Stimulated activated CD4-positive, alpha-beta T cell treated with anti-CD3 and anti-CD28 coated beads, Interleukin-12 subunit alpha, Interleukin-12 subunit beta, amount 100 ng/mL, for 48 hours (primary cell): ENCODE results near the gene RUSF1.

Source experiments
- DNase-seq, 3 donors: peaks; one replicate each; pipeline ENCODE4 v3.0.0-alpha.2; 2020; ENCODE audit warnings: low read depth in 2 of 3, low spot score in 1 of 3

Gene RUSF1

DNA sequence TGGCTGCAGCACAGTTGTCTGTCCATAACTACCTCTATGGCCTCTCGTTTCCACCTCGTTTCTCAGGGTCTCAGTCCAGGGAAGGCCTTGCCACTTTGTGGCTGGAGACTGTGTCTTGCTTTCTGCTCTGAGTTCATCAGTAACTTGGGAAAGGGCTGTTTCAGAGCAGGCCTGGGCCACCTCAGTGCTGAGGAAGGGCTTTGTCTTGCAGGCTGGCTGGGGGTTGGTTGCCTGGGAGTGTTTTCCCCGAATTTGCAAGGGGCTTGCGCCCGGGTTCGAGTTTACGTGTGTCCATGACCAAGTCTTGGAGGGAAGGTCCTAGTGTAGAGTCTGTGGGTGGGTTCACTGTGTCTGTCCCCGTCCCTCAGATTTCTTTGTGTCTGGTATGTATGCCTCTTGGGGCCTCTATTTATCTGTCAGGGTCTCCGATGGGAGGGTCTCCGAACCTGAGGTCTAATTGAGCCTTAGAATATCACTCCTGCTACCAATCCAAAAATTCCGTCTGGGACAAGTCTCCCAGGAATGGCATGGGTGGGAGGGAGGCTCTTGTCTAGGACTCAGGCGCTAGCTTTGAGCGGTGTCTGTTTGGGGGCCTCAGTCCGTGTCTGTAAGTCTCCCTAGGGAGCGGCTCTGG, 36.8 kb downstream of the RUSF1 start:
- no peak for DNase-seq

GRCh38 chr16:31470615-31471014, 37.6 kb downstream of the RUSF1 start:
- no peak for DNase-seq

DNA sequence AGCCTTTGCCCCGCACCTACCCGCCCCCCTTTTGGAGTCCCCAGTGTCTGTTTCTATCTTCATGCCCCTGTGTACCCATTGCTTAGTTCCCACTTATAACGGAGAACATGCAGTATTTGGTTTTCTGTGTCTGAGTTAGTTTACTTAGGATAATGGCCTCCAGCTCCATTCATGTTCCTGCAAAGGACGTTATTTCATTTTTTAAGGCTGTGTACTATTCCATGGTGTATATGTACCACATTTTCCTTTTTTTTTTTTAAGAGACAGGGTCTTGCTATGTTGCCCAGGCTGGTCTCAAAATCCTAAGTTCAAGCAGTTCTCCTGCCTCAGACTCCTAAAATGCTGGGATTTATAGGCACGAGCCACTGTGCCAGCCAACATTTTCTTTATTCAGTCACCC, 40.3 kb downstream of the RUSF1 start:
- DNase-seq: no peak

DNA sequence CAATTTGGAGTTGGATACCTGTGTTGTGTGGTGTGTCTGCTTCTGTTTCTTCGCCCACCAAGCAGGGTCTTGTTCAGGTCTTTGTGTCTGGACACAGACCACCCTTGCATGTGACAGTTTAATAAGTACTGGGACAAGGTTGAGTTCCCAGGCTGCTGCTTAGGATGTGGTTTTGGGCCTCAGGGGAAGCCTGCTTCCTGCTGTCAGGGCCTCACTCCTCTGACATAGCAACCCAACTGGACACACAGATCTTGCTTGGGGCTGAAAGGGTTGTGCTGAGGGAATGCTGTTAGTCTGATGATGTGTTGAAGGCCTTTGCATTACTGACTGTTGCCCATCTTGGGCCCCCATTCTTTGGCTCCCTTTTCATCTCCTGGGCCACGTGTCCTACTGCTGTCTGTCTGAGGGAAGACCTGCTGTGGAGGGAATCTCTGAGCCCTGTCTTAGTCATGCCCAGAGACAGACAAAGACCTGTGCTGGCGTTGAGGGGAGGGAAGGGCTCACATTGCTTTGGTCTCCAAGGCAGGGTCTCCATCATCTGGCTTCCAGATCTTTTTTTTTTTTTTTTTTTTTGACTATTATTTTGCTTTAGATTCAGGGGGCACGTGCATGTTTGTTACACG, 40.9 kb downstream of the RUSF1 start:
- no peak for DNase-seq

DNA sequence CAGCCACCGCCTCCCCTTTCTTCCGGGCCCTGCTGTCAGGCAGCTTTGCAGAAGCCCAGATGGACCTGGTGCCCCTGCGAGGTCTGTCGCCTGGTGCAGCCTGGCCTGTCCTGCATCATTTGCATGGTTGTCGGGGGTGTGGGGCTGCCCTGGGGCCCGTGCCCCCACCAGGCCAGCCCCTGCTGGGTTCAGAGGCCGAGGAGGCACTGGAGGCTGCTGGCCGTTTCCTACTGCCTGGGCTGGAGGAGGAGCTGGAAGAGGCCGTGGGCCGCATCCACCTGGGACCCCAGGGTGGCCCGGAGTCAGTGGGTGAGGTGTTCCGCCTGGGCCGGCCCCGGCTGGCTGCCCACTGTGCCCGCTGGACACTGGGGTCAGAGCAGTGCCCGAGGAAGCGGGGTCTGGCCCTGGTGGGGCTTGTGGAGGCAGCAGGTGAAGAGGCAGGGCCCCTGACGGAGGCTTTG, 41.8 kb downstream of the RUSF1 start:
- DNase-seq: no peak

DNA sequence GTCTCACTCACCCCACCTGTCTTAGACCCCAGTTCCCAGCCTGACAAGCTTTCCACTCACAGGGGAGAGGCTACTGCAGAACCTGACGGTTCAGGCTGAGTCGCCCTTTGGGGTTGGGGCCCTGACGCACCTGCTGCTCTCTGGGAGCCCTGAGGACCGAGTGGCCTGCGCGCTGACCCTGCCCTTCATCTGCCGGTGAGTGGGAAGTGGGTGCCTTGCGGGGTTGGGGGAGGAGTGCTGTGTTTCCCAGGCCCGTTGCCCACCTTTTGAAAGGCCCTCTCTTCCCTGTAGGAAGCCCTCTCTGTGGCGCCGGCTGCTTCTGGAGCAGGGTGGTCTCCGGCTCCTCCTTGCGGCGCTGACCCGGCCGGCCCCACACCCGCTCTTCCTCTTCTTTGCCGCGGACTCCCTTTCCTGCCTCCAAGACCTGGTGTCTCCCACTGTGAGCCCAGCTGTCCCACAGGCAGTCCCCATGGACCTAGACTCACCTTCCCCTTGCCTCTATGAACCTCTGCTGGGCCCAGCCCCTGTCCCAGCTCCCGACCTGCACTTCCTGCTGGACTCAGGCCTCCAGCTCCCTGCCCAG, 42.3 kb downstream of the RUSF1 start:
- DNase-seq: no peak

DNA sequence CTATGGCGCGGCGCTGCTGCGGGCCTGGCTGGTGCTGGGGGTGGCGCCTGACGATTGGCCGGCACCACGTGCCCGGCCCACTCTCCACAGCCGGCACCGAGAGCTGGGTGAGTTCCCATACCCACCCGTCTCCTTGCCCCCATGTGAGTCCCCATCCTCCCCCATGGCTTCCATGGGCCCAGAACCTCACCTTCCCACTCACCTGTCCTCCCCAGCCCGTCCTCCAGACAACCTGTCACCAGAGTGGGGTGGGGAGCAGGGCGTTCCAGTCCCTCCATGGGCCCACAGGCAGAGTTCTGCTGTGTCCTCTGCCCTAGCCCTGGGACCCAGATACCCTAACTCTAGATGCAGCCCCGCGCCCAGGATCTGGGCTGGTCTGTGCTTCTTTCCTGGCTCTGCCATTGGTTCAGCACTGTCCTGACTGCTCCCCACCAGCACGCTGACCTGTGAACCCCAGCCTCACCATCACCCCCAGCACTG, 43.4 kb downstream of the RUSF1 start:
- no peak for DNase-seq

GRCh38 chr16:31464348-31464769, 43.8 kb downstream of the RUSF1 start:
- no peak for DNase-seq

- DNase-seq: no peak
Observed at GRCh38 chr16:31461921-31462804, 46.0 kb downstream of the RUSF1 start.

DNA sequence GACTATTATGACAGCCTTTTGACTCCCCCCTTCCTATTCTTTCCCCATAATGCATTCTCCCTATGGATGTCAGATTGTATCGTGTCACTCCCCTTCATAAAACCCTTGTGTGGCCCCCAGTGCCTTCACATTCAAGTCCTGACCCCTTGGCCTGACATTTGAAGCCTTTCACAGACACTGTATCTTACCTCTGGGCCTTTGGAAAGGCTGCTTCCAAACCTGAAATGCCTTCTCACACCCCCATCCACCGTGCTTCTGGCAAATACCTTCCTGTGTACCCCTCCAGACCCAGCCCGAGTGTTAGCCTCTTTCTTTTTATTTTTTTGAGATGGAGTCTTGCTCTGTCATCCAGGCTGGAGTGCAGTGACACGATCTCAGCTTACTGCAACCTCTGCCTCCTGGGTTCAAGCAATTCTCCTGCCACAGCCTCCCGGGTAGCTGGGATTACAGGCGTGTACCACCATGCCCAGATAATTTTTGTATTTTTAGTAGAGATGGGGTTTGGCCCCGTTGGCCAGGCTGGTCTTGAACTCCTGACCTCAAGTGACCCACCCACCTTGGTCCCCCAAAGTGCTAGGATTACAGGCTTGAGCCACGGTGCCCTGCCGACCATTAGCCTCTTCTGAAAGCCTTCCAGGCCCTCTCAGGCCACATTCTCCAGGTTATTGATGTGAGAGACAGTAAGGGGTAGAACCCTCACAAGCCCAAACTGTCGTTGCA, 46.8 kb downstream of the RUSF1 start:
- DNase-seq: no peak

DNA sequence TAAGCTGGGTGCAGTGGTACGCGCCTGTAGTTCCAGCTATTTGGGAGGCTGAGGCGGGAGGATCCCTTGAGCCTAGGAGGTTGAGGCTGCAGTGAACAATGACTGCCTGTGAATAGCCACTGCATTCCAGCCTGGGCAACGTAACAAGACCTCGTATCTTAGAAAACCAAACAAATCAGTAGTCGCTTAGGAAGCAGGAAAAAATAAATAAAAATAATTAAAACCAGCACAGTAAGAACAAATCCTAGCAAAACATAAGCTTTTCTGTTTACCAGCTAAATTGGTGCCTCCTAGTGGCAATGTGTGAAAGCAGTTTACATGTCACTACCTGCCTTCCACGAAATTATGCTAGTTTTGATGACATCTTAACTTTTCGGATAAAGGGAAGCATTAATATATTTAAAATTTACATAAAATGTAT, 47.6 kb downstream of the RUSF1 start:
- DNase-seq: no peak

DNA sequence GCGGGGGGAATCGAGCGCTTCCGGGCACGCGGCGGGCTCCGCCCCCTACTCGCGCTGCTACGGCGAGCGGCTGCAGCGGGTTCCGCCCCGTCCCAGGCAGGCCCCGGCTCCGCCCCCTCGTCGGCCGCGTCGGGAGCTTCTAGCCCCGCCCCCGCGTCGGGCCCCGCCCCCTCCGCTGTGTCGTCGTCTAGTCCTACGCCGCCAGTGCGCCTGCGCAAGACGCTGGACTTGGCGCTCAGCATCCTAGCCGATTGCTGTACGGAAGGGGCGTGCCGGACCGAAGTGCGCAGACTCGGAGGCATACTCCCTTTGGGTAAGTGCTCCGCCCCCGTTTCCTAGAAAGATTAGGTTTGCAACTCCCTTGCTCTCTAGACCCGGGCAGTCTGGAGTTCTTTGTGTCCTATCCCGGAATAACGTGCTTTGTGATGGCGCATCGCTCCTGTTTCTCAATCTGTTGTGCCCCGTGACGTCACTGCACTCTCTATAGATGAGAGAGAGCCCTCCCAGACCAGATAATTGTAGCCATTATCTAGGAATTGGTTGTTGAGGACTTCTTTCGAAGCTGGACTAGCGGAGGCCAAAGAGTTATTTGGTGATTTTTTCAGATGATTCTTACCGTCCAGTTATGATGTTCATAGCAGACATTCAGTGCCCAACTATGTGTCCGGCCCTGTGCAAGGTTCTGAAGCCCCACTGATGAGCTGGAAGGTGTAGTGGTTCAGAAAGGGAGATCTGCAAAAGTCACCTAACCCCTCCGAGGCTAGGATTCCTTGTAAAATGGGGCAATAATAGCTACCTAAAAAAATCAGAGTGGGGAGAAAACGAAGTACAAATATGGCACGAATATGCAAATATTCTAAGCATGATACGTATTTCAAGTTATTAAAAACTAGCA, 48.3 kb downstream of the RUSF1 start:
- peak; percentile 98 to 100 (median 100) for DNase-seq

DNA sequence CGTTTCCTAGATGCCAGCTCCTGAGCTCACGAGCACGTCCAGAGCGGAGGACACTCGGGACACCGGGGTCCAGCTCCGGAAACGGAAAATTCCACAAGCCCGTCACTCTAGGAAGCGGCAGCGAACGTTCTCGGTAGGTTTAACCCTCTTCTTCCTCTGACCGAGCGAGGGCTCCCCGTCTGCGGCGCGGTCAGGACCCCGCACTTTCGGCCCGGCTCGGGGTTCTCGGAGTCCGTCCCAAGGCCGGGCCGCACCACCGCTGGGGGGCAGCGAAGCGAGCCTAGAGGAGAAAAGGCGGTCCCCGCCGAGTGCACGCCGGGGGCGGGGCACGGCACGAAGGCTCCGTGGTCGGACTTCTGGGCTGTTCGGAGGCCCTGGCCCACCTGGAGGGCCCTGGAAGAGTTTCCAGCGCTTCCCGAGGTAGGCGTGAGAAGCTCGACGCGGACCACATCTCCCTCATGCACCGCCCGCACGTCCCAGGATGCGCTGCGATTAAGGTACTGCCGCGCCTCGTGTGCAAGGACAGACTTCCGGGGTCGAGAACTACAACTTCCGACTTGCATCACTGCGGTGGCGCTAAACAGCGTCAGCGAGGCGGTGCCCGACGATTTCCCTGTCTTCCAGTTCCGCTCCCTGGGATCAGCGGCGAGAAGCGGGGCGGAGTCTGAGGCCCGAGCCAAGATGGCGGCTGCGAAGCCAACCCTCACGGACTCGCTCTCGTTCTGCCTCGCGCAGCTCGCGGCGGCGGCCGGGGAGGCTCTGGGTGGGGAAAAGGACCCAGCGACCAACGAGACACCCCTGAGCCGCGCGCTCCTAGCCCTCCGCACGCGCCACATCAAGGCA, 49.1 kb downstream of the RUSF1 start, which contains the start of gene ARMC5:
Gene ARMC5 (plus strand): TSS at position 658 of the 843 bp plus-strand sequence. CDS start 24 bp downstream, at position 682.
- peak; percentile 92 to 96 (median 96) for DNase-seq

DNA sequence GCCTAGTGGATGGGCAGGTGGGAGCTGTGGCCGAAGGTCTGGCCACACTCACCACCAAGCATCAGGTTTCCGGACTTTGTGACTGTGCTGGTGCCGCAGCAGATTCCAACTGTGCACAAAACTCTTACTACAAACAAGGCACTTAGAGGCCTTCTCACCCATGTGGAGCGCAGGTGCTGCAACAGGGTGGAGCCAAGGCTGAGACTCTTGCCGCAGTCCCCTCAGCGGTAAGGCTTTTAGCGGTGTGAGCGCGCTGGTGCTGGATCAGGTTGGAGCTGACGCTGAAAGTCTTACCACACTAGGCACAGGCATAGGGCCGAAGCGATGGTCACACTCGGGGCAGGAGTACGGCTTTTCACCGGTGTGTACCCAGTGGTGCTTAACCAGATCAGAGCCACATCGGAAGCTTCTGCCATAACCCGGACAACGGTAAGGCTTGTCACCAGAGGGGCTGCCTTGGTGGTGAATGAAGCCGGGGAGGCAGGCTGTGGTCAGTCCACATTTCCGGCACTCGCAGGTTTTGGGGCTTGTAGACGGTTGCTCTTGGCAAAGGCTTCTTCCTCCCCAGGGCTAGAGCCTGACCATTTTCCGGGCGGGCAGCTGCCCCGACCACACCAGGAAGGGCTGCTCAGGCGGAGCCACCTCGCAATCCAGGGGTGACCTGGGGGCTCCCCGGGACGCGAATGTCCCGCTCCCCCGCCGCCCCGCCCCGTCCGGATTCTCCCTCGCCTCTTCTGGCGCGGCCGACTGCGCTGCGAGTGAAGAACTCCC, 49.9 kb downstream of the RUSF1 start:
- DNase-seq: no peak

DNA sequence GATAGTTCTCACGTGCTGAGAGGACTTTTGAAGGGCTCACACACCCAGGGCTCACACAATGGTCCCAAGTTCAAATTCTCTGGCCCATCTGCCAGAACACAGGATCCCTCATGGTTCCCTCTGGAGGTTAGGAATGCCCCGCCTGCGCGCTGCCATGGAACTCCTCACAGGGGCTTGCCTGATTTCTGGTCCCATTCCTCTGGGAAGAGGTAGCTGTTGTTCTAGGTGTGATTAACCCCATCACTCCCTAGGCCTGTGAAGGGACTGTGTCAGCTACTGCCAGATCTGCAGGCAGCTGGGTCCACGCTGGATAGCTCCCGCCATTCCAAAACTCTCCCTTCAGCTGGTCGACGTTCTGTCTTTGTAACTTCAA, 51.2 kb downstream of the RUSF1 start:
- DNase-seq: no peak

GRCh38 chr16:31455601-31456314, 52.4 kb downstream of the RUSF1 start:
- DNase-seq: no peak
